Measurements from ENCODE around the gene FER.

Gene FER

GRCh38 chr5:109113608-109114007 lies 365.9 kb downstream of the FER start:
- Histone ChIP-seq H3K36me3 (ENCODE audit: control insufficient read depth, insufficient read depth, low read length) (no peaks in the 10 kb centered on the region), H3K9me3 (ENCODE audit: control insufficient read depth, low read length) (no peaks in the 10 kb centered on the region), H3K4me3 (ENCODE audit: low read depth, low read length) (no peak overlapping the region), H3K27me3 (ENCODE audit: control insufficient read depth, insufficient read depth, low read length) (no peaks in the 10 kb centered on the region), H3K4me2 (ENCODE audit: low read length) (no peak overlapping the region), H3K27ac (no peak overlapping the region), H3K4me1 (no peaks in the 10 kb centered on the region), H3K79me2 (no peaks in the 10 kb centered on the region), H3K9ac (no peak overlapping the region), H2AFZ (no peak overlapping the region)
- TF ChIP-seq CTCF (IDR thresholded peaks at IDR 0.05) = no peak

GRCh38 chr5:109121225-109121624 lies 373.5 kb downstream of the FER start:
- H3K27me3 ChIP-seq (ENCODE audit: control insufficient read depth, insufficient read depth, low read length) = no peaks in the 10 kb centered on the region
- no peak for TF ChIP-seq CTCF (IDR thresholded peaks at IDR 0.05)
- H2AFZ ChIP-seq = no peak overlapping the region
- H3K4me2 ChIP-seq (ENCODE audit: low read length) = no peak overlapping the region
- no peak overlapping the region for H3K9ac ChIP-seq
- no peaks in the 10 kb centered on the region for H3K4me1 ChIP-seq
- H3K36me3 ChIP-seq (ENCODE audit: control insufficient read depth, insufficient read depth, low read length) = no peaks in the 10 kb centered on the region
- H3K79me2 ChIP-seq = no peaks in the 10 kb centered on the region
- H3K4me3 ChIP-seq (ENCODE audit: low read depth, low read length) = no peak overlapping the region
- no peaks in the 10 kb centered on the region for H3K9me3 ChIP-seq (ENCODE audit: control insufficient read depth, low read length)
- no peak overlapping the region for H3K27ac ChIP-seq

GRCh38 chr5:109125755-109126429 lies 378.2 kb downstream of the FER start:
- Histone ChIP-seq H3K9ac (no peak overlapping the region), H3K4me2 (ENCODE audit: low read length) (no peak overlapping the region), H3K27ac (no peak overlapping the region), H2AFZ (no peak overlapping the region), H3K4me3 (ENCODE audit: low read depth, low read length) (no peak overlapping the region), H3K36me3 (ENCODE audit: control insufficient read depth, insufficient read depth, low read length) (no peaks in the 10 kb centered on the region), H3K79me2 (no peaks in the 10 kb centered on the region), H3K27me3 (ENCODE audit: control insufficient read depth, insufficient read depth, low read length) (no peaks in the 10 kb centered on the region), H3K4me1 (no peaks in the 10 kb centered on the region), H3K9me3 (ENCODE audit: control insufficient read depth, low read length) (no peaks in the 10 kb centered on the region)
- TF ChIP-seq CTCF (IDR thresholded peaks at IDR 0.05) = no peak

GRCh38 chr5:109126481-109126880 lies 378.8 kb downstream of the FER start:
- H2AFZ ChIP-seq = no peak overlapping the region
- H3K36me3 ChIP-seq (ENCODE audit: control insufficient read depth, insufficient read depth, low read length) = no peaks in the 10 kb centered on the region
- H3K4me1 ChIP-seq = no peaks in the 10 kb centered on the region
- H3K4me3 ChIP-seq (ENCODE audit: low read depth, low read length) = no peak overlapping the region
- no peak overlapping the region for H3K27ac ChIP-seq
- no peak for TF ChIP-seq CTCF (IDR thresholded peaks at IDR 0.05)
- no peak overlapping the region for H3K9ac ChIP-seq
- no peaks in the 10 kb centered on the region for H3K9me3 ChIP-seq (ENCODE audit: control insufficient read depth, low read length)
- H3K4me2 ChIP-seq (ENCODE audit: low read length) = no peak overlapping the region
- no peaks in the 10 kb centered on the region for H3K27me3 ChIP-seq (ENCODE audit: control insufficient read depth, insufficient read depth, low read length)
- no peaks in the 10 kb centered on the region for H3K79me2 ChIP-seq

- Histone ChIP-seq H3K4me3 (ENCODE audit: low read depth, low read length) (no peak overlapping the region), H3K79me2 (no peaks in the 10 kb centered on the region), H3K4me1 (peaks cover 5% of the 10 kb centered on the region), H3K36me3 (ENCODE audit: control insufficient read depth, insufficient read depth, low read length) (no peaks in the 10 kb centered on the region), H3K9ac (no peak overlapping the region), H3K27ac (no peak overlapping the region), H3K27me3 (ENCODE audit: control insufficient read depth, insufficient read depth, low read length) (no peaks in the 10 kb centered on the region), H2AFZ (no peak overlapping the region), H3K4me2 (ENCODE audit: low read length) (no peak overlapping the region), H3K9me3 (ENCODE audit: control insufficient read depth, low read length) (no peaks in the 10 kb centered on the region)
- no peak for TF ChIP-seq CTCF (IDR thresholded peaks at IDR 0.05)
Observed at GRCh38 chr5:109136906-109137305, 389.2 kb downstream of the FER start.

Data from parathyroid adenoma (tissue), 2 donors.